HG02943 (cell line): ENCODE results near the gene GPR39.

Source experiments
- ATAC-seq: cut with Tn5 transposase; IDR thresholded peaks from one replicate; pipeline ENCODE4 v1.9.1; 2021; ENCODE audit warnings: mild to moderate bottlenecking, low read depth, moderate library complexity; ENCODE audit not compliant: unreplicated experiment

The GPR39 gene

DNA sequence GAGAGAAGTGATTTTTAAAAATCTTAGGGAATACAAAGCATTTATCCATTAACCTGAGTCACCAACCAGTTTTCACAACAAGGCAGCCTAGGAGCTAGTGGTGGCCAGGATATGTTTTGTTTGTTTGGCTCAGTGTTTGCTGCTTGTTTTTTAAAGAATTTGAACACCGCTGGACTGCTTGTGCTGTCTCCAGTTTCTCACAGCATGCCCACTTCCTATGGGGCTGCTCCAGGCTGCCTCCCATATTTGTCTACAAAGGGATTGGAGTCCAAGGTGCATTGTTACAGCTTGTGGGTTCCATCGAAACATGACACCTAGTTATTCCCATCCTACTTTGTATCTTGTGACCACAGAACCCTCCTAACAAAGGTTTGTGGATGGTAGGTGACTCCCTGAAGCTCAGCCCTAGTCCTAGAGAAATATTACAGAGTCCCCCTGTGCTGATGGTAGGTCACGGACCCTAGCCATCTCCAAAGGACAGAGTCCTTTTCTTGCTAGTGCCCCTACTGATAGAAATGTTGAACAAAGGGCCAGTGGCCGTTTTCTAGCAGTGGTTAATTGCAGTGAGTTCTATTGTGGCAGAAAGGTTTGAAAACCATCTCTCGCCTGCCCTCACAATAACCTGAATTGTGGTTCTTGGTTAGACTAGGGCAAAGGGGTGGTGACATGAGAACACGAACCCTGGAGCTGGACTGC lies 23.2 kb downstream of the GPR39 start:
- no peak for ATAC-seq

DNA sequence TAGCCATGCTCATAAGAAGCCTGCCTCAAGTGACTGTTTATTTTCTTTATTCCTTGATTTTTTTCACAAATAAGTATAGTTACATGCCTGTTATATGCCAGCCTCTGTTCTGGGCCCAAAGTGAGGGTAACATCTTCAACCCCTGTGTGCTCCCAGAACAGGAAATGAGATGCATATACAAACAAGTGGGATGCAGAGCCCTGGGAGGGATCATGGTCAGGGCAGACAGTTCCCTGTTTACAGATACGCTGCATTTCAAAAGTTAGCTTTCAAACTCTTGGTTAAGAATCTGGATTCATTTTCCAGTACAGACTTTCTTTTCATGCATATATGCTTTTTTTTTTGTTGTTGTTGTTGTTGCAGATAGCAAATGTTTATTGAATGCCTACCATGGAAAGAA lies 24.4 kb downstream of the GPR39 start:
- ATAC-seq, result no peak

DNA sequence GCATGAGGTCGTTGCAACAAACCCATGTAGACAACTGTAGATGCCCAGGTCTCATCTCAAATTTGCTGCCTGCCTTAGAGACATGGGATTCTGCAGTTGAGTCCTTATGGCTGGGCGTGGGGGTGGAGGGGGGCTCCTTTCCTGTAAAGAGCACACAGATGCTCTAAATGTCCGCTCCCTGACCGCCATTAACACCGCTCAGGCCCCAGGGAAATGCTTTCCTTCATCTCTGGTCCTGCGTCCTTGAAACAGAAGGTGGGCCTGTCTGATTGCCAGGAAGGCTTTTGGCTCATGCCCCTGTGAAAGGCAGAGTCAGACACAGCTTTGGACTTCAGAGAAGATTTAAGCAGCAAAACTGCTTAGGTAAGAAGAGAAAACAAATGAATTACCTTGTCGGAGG lies 25.7 kb downstream of the GPR39 start:
- ATAC-seq, result no peak

DNA sequence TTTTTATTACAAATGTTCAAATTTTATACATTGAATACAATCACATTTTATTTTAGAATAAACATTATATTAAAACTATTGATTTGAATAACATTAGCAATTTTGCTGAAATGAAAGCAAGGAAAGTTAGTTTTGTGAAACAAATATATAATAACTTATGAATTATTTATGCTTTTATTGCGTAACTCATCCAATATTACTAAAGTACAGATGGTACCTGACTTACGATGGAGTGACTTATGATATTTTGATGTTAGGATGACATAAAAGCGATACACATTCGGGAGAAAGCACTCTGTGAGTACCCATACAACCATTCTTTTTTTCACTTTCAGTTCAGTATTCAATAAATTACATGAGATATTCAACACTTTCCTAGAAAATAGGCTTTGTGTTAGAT lies 26.5 kb downstream of the GPR39 start:
- ATAC-seq, result no peak

DNA sequence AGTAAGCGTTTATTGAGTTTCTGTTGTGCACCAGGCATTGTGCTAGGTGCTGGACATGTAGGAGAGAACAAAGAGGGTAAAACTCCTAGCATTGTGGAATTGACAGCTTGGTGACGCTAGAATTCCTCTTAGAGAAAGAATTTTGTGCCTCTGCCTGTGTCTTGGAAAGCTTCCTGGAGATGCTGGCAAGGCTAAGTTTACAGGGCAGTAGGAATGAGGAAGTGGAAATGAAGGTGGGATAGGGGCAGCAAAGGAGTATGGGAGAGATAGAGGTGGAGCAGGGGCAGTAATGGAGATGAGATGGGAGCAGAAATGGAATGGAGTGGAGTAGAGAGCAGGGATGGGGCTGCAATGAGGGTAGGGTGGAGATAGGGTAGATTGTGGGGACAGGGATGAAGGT lies 29.8 kb downstream of the GPR39 start:
- no peak for ATAC-seq

DNA sequence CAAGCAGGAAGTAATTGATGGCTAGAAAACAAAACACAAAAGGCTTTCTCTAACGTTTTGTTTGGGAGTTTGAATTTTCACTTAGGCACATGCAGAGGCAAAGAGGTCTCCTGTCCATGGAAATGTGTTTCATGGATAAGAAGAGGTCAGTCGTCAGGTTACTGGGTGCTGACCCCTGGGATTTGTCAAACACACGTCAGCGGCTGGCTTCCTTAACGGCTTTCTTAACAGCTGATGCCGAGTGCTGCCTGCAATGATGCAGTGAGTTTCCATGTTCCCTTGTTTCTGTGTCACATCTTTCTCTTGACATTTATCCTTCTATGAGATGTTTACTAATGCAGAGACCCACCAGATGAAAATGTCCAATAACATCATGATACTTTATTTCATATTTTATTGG lies 31.7 kb downstream of the GPR39 start:
- no peak for ATAC-seq

DNA sequence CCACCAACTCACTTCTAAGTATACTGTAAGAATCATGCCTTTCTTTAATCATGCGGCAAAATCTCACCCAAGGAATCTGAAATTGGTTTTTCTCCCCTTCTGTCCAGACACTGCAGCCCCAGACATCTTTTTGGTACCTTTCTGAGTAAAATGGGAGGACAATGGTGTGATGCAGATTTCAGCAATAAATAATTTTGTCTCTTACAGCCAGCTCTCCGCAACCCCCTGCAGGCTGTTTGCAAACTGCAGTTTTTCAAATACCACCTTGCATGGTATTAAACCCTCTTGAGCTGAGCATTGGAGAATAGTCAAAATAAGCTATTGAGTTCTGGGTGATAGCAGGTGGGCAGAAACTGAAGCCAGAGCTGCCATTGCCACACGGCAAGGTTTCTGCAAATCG lies 32.2 kb downstream of the GPR39 start:
- ATAC-seq, result no peak

DNA sequence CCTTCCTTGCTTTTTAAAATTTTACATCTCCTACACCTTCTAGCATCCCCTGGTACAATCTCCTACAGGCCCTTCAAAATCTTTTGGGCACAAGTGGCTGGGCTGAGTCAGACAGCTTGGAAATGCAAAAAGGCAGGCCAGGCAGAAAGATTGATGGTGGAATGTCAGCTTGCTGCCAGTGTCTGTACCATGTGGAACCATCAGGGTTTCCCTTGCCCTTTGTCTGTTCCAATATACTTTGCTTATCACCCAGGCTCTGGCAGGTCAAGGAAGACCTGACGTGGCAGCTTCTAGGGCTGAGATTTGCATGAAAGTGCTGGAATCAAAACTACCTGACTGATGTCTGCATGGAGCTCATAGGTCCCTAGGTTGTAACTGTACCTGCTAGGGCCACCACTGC lies 33.3 kb downstream of the GPR39 start:
- no peak for ATAC-seq

DNA sequence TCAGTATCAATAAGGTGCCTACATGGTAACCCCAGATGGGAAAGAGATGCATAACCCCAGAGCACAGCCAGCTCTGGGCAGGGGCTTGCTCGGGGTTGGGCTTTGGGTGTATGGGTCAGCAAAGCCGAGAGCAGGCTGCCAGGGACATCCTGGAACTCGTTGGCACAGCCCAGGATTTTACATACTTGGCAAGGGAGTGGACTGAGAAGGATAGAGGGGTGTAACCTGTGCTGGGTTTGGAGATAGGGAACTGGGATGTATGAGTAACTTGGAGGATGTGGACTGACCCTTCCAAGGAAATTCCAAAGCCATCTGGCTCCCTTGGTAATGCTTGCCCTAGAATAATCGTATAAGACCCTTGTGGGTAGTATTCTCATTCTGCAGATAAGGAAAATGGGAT lies 44.2 kb downstream of the GPR39 start:
- no peak for ATAC-seq

DNA sequence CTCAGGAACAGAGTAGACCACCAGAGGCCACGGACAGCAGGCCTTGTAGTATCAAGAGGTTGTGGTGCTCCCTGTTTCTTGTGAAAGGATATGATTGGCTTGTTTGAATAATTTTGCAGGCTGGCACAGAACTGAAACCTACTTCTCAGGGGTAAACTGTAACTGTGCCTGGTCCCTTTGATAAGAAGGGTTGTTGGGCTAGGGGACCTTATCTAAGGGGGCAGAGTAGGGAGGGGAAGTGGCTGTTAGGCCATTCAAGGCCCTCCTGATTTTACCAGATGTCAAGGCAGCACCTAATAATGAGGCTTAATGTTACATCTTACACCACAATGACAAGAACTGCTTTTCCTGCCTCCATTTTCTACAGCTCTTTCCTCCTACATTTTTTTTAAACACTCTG lies 45.6 kb downstream of the GPR39 start:
- ATAC-seq, result no peak

DNA sequence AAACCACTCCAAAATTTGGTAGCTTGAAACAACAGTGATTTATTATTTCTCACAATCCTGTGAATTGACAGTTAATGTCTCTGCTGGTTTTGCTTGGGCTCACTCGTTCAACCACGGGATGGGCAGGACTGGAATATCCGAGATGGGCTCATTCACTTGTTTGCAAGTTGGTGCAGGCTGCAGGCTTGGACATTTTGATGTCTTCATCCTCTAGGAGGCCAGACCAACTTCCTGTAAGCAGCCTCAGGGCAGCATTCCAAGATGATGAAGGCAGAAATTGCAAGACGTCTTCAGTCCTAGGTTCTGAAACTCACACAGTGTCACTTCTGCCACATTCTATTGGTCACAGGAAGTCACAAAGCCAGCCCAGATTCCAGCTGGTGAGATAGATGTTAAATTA lies 47.1 kb downstream of the GPR39 start:
- no peak for ATAC-seq

DNA sequence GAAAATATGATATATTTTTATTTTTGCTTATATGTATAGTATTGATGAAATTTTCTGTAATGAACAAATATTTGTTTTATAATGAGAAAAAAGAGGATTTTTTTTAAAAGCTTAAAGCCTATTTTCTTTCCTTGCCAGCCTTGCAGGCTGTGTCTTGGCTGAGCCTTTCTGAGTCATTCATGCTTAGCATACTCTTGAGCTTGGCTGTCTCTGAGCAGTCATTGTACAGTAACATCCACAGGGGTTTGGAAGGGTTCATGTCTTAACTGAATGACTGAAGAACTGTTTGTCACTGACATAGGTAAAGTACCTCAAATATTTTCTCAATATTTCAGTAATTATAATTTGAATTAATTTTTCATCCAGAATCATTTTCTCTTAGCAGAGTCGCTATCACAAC lies 49.3 kb downstream of the GPR39 start:
- ATAC-seq, result no peak

DNA sequence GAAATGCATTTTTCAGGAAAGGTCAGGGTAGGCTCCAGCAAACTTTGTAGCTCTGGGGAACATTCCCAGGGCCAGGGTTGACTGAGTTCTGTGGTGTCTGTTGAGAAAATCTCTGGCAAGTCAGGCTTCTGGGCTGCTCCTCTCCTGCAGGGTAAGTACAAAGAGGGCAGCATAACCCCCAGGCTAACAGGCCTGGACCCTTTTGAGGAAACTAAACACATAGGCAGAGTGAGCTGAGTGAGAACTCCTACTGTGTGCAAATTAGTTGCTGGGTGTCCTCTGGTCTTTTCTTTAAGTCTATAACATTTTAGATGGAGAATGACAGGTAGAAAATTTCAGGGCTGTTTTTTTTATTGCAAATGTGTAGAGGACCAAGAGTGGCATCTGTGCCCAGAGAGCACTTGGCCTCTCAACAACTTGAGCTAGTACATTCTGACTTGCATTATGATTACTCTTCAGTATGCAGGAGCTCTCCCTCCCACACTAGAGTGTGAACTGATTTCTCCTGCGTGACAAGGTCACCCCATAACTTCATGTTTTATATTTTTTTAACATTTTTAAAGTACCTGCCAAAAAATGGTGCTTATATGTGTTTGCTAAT lies 49.9 kb downstream of the GPR39 start:
- ATAC-seq, result no peak

DNA sequence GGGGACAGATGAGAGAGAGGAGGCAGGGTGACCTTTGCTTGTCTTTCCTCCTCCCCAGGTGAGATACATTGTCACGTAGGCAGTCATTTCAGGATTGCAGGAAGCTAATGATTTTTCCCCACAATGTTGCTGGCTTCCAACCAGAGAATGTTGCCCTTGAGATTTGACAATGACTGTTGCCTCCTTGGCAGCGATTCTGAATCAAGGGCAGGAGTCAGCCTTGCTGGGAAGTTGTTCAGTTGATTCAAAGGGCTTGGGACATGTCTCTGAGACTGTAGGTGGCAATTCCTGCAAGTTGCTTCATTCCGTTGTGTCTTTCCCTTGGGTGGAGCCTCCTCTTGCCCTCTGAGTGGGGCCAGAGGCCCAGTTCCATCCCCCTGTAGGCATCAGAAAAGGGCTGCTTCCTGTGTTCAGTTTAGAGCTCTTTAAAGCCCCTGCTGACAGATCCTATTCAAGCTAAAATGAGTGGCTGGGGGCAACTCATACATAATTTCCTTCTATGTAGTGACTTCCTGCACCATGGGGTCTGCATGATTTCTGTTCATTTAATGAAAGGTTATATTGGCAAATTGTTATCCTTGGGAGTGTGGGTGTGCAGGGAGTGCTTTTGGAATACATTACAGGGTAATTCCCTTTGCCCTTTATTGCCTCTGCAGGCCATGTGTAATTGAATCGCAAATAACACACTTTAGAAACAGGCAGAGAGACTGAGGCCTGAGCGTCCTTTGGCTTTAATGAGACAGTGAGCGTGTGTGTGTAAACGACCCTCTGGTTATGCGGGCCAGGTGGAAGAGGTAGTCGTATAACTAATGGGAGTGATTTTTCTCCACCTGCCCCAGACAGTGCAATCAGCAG lies 52.4 kb downstream of the GPR39 start:
- ATAC-seq, result no peak

DNA sequence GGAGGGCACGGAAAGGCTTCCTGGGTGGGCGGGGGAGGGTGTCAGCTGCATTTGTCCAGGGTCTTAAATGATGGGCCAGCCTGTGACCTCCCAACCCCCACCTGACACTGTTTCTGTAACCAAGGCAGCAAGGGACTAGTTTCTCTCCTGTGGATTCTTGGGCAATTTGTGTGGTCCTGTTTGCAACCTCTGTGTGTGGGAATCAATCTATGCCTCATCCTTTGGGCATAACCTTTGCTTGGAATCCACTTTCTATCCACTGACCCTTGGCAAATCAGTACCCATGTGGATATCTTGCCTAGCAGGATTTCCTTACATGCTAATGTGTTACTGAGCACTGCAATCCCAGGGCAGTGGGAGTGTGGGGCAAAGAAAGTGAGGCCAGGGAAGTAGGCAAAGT lies 54.1 kb downstream of the GPR39 start:
- ATAC-seq, result no peak

DNA sequence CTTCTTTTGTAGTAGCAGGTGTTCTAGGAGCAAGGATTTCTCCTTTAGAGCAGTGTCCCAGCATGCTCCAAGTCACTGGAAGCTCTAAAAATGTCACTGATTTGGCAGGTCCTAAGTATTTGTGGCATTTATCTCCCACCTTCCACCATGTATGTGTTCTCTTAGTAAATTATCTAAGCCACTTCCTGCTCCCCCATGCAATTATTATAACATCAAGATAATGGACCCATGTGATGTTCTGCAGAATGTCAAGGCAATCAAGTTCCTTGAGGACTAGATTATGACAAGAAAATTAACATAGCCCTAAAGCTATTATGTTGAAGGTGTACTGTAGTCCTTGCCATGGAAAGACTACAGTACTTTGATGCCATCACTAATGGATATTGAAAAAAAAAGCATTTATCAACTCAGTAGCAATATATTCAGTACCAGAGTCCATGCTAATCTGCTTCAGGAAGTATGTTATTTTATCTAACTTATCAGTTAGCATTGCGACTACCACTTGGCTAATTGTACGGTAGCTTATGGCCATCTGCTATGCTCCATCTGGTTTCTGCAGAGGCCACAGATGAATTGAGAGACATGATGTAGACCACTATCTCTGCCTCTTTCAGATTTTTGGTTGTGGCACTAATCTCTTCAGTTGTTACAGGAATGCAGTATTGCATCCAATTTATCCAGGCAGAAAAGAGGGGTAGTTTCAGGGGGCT lies 56.7 kb downstream of the GPR39 start:
- no peak for ATAC-seq

DNA sequence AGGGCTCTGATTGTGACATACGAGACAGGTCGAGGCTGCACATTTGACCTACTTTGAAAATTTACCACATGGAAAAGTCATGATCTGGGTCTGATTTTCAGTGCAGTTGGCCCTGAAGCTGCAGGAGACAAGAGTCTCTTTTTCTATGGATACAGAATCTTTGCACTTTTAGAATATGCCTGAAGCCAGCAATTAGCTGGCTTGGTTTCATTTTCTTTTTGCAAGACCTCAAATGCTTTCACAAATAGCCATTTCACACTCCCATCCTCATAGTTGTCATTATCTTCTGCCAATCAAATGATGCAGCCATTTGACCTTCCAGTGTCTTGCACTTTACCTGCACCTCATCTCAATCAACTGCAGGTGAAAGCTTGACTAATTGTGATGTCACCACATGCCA lies 59.0 kb downstream of the GPR39 start:
- no peak for ATAC-seq

DNA sequence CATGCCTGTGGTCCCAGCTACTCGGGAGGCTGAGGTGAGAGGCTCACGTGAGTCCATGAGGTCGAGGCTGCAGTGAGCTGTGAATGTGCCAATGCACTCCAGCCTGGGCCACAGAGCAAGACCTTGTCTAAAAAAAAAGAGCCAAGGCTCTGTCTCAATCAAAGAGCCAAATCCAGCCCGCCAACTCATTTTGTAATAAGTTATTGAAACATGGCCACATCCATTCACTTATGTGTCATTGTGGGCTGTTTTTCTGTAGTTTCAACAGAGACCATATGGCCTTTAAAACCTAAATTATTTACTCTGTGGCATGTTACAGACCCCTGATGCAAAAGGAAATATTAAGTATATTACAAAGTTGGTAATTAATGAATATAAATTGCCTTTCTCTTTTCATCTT lies 60.8 kb downstream of the GPR39 start:
- no peak for ATAC-seq

DNA sequence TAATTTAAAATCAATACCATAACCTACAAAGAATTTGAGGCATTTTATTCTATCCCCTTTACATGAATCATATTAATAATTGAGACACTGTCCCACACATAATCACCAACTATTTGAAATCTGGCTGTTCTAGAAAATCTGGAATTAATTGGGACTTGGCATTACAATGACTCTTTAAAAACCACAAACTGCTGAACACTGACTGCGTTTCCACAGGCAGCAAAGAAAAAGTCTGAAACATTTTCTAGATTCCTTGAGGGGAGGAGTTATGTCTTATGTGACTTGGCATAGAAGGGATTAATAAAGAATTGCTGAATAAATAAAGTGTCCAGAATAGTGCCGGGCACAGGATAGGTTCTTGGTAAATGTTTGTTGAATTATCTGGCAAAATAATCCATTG lies 61.4 kb downstream of the GPR39 start:
- no peak for ATAC-seq

DNA sequence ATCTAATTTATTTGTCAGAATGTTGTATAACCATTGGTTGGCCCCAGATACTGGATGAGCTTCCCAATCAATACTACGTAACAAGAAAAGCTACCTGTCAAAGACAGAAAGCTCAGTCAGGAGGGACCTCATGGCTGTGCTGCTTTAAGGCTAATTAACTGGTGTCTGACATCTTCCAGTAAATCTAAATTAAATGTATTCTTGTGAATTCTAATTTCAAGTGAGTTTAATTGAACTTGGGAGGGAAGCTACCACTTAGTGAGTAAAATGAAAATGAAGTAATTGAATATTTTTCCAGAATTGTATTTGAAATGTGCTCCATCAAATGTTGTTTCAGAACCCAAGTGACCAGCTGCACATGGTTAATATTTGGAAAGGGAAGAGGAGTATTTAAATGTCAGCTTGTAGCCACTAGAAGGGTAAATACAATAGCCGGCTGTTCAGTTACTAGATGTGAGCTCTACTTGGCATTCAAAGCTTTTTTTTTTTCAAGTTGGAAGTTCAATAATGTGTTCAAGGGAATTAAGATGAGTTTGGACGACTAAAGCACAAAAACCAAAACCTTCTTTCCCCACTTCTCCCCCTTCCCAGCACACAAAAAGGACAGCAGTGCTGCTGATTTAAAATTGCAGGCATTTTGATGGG lies 62.0 kb downstream of the GPR39 start:
- no peak for ATAC-seq

DNA sequence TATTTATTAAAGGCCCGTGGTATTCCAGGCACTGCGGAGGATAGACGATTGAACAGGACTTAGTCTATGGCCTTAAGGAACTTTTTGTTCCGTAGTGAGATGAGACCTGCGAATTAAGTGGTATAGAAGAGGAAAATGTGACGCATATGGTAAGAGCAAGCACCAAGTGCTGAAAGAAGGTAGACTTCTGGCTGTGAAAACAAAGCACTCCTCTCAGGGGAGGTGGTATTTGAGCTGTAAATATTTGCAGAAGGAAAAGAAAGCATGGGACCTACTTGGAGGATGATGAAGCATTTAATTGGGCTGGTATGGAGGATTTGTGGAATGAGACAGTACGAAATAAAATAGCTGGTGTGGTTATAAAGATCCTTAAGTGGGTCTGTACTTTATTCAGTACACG lies 62.5 kb downstream of the GPR39 start:
- no peak for ATAC-seq
